BJ (cell line): Measurements from ENCODE around the gene DNAH6. TPM values are rescaled to one million over a fixed set of nuclear protein-coding genes. Genes with fewer than 3 reads are reported as not detected.

Source experiments
- CTCF ChIA-PET: fragments of 350-600 bp; formaldehyde crosslinking; extraction: SDS; loops from one replicate; lab custom pipeline; 2021; ENCODE audit warnings: antibody characterized with exemption, inconsistent platforms; lab: Yijun Ruan, JAX
- POLR2A ChIA-PET: fragments of 300-600 bp; sonication (Branson Sonifier 250); formaldehyde crosslinking; extraction: SDS; loops from one replicate; lab custom pipeline; 2021; ENCODE audit warnings: antibody characterized with exemption; lab: Charles Lee
- DNase-seq: peaks from one replicate; pipeline ENCODE4 v3.0.0-alpha.2; 2011; ENCODE audit warnings: low read depth
- H3K27me3 ChIP-seq: 2 replicates; pipeline ENCODE4 v1.6.0; 2011; ENCODE audit warnings: low read length; ENCODE audit not compliant: control insufficient read depth, insufficient read depth
- H3K36me3 ChIP-seq: 2 replicates; pipeline ENCODE4 v1.5.1; 2011; ENCODE audit warnings: low read length; ENCODE audit not compliant: control insufficient read depth, insufficient read depth
- H3K4me3 ChIP-seq: 2 replicates; pipeline ENCODE4 v1.5.1; 2011; ENCODE audit warnings: low read depth, mild to moderate bottlenecking, control low read depth, low read length
- polyA plus RNA-seq: library from polyadenylated mRNA; depleted of rRNA; stranded (reverse); fragments of >200 nt; gene quantifications from 2 replicates; pipeline ENCODE4 v1.2.3, GENCODE V29; 2011
- TF ChIP-seq, protein P1 (sequence below): IDR thresholded peaks from 2 replicates; pipeline ENCODE4 v1.5.1; 2011; ENCODE audit warnings: low read depth, mild to moderate bottlenecking, control low read depth, inconsistent platforms, low read length, moderate library complexity; ENCODE audit not compliant: insufficient read depth

DNAH6 gene
- polyA plus RNA-seq, 1 experiment, result 0.01 TPM

GRCh38 chr2:84704505-84705244 is 188.4 kb downstream of the DNAH6 start:
- DNase-seq, result no peak
- H3K36me3 ChIP-seq, result no peaks in the 10 kb centered on the region
- ChIA-PET POLR2A (no interaction called here), CTCF (interaction anchor here (1.2 kb wide), 1 partner anchor 9 kb away, joined by 4 read pairs; no protein-coding TSS in a partner anchor)
- H3K27me3 ChIP-seq, result no peaks in the 10 kb centered on the region; the same call in 1 of the 2 replicates
- TF ChIP-seq, protein P1, sequence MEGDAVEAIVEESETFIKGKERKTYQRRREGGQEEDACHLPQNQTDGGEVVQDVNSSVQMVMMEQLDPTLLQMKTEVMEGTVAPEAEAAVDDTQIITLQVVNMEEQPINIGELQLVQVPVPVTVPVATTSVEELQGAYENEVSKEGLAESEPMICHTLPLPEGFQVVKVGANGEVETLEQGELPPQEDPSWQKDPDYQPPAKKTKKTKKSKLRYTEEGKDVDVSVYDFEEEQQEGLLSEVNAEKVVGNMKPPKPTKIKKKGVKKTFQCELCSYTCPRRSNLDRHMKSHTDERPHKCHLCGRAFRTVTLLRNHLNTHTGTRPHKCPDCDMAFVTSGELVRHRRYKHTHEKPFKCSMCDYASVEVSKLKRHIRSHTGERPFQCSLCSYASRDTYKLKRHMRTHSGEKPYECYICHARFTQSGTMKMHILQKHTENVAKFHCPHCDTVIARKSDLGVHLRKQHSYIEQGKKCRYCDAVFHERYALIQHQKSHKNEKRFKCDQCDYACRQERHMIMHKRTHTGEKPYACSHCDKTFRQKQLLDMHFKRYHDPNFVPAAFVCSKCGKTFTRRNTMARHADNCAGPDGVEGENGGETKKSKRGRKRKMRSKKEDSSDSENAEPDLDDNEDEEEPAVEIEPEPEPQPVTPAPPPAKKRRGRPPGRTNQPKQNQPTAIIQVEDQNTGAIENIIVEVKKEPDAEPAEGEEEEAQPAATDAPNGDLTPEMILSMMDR, result no peak
- H3K4me3 ChIP-seq, result no peak overlapping the region

DNA sequence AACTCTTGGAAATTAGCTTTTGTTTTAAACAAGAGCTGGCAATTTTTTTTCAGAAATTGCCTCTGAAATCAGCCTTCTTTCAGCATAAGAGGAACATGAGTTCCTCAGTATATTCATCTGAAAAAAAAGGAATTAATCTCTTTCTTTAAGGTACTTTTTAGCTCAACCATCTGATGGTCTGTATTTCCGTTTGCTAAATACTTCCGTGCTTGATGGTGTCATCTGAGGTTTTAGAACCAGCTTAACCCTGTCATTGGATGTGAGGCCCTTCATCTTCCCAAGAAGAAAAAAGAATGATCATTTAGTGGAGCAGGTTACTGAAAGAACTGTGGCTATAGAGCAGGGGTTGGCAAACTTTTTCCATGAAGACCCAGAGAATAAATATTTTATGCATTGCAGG is 189.6 kb downstream of the DNAH6 start:
- TF ChIP-seq, protein P1, result no peak
- CTCF ChIA-PET, result interaction anchor here (0.8 kb wide), 1 partner anchor 594 kb away, joined by 3 read pairs; no protein-coding TSS in a partner anchor
- POLR2A ChIA-PET, result no interaction called here
- Histone ChIP-seq H3K4me3 (no peak overlapping the region), H3K36me3 (no peaks in the 10 kb centered on the region), H3K27me3 (no peaks in the 10 kb centered on the region; the same call in 1 of the 2 replicates)
- no peak for DNase-seq

GRCh38 chr2:84708442-84708841 is 192.1 kb downstream of the DNAH6 start:
- TF ChIP-seq, protein P1, result no peak
- no peak for DNase-seq

GRCh38 chr2:84711651-84712050 is 195.4 kb downstream of the DNAH6 start:
- no peak overlapping the region for H3K4me3 ChIP-seq
- no peak for DNase-seq
- no peaks in the 10 kb centered on the region for H3K36me3 ChIP-seq
- ChIA-PET POLR2A (no interaction called here), CTCF (no interaction called here)
- TF ChIP-seq, protein P1, result no peak
- no peaks in the 10 kb centered on the region; the same call in 1 of the 2 replicates for H3K27me3 ChIP-seq

More at GRCh38 chr2:84708442-84708841, 192.1 kb downstream of the DNAH6 start:
- H3K4me3 ChIP-seq, result no peak overlapping the region
- H3K27me3 ChIP-seq, result no peaks in the 10 kb centered on the region; the same call in 1 of the 2 replicates
- POLR2A ChIA-PET, result no interaction called here
- CTCF ChIA-PET, result interaction anchor here (0.6 kb wide), 1 partner anchor 88 kb away, joined by 3 read pairs; no protein-coding TSS in a partner anchor
- no peaks in the 10 kb centered on the region for H3K36me3 ChIP-seq

GRCh38 chr2:84713441-84713840 is 197.1 kb downstream of the DNAH6 start:
- TF ChIP-seq, protein P1, result no peak
- CTCF ChIA-PET, result interaction anchor here (1.0 kb wide), 1 partner anchor 9 kb away, joined by 4 read pairs; no protein-coding TSS in a partner anchor
- Histone ChIP-seq H3K36me3 (no peaks in the 10 kb centered on the region), H3K4me3 (no peak overlapping the region), H3K27me3 (no peaks in the 10 kb centered on the region; the same call in 1 of the 2 replicates)
- POLR2A ChIA-PET, result interaction anchor here (0.5 kb wide), 1 partner anchor 10 kb away, joined by 5 read pairs; no protein-coding TSS in a partner anchor
- no peak for DNase-seq
